C4-2B (cell line): ENCODE measurements around the gene UVRAG.

Experiments
- H3K27ac ChIP-seq: fragments of 450-650 bp; 2 replicates; pipeline ENCODE4 v1.5.1; 2017
- ZFX ChIP-seq: fragments of 450-650 bp; IDR thresholded peaks from 2 replicates; pipeline ENCODE4 v1.6.1; 2017
- TF ChIP-seq, protein P1 (sequence below): fragments of 450-650 bp; conservative IDR thresholded peaks from 2 replicates; pipeline ENCODE4 v1.5.1; 2017; ENCODE audit warnings: mild to moderate bottlenecking

UVRAG gene

DNA sequence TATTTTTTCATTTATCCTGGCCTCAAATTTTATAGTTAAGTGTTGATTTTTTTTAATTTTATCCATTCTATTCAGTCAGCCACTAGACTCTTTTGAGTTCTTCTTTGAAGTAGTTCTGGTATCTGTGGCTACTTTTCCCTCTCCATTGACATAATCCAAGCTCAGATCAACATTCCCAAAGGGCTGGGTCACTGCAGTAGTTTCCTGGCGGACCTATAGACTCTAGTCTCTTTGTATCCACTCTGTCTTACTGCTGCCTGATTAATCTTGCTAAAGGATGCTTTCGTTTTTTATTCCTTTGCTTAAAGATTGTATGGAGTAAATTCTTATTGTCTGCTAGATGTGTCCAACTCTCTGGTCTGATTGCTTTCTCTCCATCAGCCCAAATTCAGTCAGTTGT lies 87.6 kb downstream of the UVRAG start:
- TF ChIP-seq, protein P1, sequence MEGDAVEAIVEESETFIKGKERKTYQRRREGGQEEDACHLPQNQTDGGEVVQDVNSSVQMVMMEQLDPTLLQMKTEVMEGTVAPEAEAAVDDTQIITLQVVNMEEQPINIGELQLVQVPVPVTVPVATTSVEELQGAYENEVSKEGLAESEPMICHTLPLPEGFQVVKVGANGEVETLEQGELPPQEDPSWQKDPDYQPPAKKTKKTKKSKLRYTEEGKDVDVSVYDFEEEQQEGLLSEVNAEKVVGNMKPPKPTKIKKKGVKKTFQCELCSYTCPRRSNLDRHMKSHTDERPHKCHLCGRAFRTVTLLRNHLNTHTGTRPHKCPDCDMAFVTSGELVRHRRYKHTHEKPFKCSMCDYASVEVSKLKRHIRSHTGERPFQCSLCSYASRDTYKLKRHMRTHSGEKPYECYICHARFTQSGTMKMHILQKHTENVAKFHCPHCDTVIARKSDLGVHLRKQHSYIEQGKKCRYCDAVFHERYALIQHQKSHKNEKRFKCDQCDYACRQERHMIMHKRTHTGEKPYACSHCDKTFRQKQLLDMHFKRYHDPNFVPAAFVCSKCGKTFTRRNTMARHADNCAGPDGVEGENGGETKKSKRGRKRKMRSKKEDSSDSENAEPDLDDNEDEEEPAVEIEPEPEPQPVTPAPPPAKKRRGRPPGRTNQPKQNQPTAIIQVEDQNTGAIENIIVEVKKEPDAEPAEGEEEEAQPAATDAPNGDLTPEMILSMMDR = no peak
- TF ChIP-seq ZFX = no peak
- H3K27ac ChIP-seq = no peak overlapping the region

DNA sequence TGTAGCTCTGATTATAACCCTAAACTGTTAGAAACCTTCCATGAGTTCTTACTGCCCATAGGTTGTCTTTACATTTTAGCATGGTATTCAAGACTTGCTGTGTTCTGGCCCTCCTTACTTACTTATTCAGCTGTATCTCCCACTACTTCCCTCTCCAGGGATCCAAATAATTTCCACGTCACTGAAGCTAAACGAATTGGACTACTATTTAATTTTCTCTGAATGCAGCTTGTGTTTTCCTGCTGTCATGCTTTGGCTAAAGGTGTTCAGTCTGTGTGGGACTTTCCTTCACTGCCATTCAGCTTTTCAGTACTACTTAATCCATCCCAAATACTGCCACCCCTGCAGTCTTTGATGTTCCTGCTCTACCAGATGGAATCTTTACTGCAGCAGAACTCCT lies 88.3 kb downstream of the UVRAG start:
- TF ChIP-seq, protein P1 = no peak
- TF ChIP-seq ZFX = no peak
- no peak overlapping the region for H3K27ac ChIP-seq

DNA sequence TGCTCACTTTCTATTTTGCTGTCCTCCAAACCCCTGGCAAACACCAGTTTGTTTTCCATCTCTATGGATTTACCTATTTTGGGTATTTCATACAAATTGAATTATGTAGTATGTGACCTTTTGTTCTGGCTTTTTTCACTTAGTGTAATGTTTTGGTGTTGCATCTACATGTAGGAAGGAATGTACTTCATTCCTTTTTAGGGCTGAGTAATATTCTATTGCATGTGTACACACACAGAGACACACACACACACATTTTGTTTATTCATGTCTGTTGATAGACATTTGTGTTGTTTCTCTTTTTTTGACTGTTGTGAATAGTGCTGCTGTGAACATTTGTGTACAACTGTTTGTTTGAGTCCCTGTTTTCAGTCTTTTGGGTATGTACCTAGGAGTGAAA lies 90.4 kb downstream of the UVRAG start:
- H3K27ac ChIP-seq = no peak overlapping the region
- TF ChIP-seq, protein P1 = no peak
- no peak for TF ChIP-seq ZFX

DNA sequence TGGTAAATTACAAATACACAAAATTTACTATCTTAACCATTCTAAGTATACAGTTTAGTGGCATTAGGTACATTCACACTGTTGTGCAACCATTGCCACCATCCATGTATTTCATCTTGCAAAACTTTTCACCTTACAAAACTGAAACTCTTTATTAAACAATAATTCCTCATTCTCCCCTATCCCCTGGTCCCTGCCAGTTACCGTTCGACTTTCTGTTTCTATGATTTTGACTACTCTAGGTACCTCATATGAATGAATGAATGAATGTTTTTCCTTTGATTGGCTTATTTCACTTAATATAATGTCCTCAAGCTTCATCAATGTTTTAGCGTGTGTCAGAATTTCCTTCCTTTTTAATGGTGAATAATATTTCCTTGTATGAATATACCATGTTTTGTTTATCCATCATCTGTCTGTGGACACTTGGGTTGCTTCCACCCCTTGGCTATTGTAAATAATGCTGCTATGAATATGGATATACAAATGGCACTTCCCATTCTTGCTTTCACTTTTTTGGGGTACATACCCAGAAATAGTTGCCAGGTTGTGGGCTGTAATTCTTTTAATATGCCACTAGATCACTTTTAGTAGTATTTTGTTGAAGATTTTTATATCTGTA lies 93.0 kb downstream of the UVRAG start:
- no peak for TF ChIP-seq ZFX
- TF ChIP-seq, protein P1 = no peak
- no peak overlapping the region for H3K27ac ChIP-seq

DNA sequence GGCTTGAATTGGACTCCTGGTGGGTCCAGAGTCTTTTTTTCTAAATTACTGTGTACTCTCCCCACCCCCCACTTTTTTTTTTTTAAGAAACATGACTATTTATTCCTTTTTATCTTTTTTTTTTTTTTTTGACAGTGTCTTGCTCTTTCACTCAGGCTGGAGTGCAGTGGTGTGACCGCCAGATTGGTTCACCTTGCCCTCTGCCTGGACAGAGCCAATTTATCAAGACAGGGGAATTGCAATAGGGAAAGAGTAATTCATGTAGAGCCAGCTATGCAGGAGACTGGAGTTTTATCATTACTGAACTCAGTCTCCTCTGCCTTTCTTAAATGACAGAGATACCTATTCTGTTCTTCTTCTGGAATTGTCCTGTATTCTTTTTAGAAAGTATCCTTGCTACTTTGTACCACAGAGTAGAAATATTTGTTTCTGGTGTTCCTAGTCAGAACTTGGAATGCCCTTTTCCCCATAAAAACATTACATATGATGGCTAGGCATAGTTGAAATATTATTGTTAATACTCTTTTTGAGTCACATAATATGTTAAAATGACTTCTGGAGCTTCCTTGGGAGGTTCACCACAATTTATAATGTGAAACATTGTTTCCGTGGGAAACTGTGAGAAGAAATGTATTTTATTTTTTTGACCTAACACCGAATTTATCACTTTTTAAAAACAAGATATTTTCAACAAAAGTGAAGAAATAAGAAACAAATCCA lies 95.6 kb downstream of the UVRAG start:
- no peak overlapping the region for H3K27ac ChIP-seq
- TF ChIP-seq, protein P1 = no peak
- TF ChIP-seq ZFX = no peak

DNA sequence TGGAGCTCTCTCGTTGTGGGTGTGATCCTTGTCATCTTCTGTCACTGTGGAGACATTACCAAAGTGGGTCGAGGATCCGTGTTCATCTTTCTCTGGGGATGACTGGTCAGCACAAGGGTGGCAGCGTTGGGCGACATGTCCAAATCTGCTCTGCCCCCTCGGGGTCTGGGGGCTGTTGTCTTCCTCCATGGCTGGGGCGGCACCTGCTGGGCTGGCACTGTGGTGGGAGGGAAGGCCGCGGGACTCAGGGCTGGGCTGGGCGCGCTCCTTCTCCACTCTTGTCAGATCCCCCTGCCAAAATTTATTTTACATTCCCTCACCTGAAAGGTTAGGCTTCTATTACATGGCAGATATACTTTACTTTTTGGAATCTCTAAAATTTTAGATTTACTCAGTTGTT lies 96.4 kb downstream of the UVRAG start:
- H3K27ac ChIP-seq = no peak overlapping the region
- no peak for TF ChIP-seq ZFX
- TF ChIP-seq, protein P1 = no peak

DNA sequence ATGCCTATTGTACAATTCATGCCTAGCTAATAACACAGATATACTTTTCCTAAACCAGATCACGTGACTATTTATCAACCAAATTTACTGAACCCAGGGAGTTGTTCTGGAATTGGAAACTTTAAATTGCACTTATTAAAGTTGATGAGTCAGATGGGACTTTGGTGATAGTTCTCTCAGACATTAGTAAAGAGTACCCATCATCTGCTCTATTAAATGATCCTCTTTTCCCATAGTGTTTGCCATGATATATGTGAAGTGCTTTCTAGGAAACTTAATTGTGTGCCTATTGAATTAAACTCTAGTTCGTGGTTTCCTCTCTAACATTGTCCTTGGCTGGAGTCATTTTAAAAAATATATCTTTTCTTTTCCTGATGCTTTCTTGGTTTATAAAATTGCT lies 99.0 kb downstream of the UVRAG start:
- H3K27ac ChIP-seq = no peak overlapping the region
- TF ChIP-seq, protein P1 = no peak
